Neural cell (in vitro differentiated cells): Measurements from ENCODE around the gene TRMT1.

Experiments used
- EP300 ChIP-seq: fragments of 450-650 bp; conservative IDR thresholded peaks from 2 replicates; pipeline ENCODE4 v1.6.1; 2014; ENCODE audit warnings: antibody characterized with exemption, mild to moderate bottlenecking, moderate library complexity; ENCODE audit not compliant: poor library complexity, severe bottlenecking
- RAD21 ChIP-seq: fragments of 450-650 bp; conservative IDR thresholded peaks from 2 replicates; pipeline ENCODE4 v1.6.1; 2014; ENCODE audit warnings: antibody characterized with exemption, mild to moderate bottlenecking, moderate library complexity
- TAF1 ChIP-seq: IDR thresholded peaks from 2 replicates; pipeline ENCODE4 v1.6.1; 2012; ENCODE audit warnings: low read depth
- TF ChIP-seq, protein P1 (sequence below): fragments of 450-650 bp; IDR thresholded peaks from 2 replicates; pipeline ENCODE4 v1.5.1; 2014; ENCODE audit warnings: antibody characterized with exemption, mild to moderate bottlenecking, moderate library complexity; ENCODE audit not compliant: poor library complexity, severe bottlenecking

DNA sequence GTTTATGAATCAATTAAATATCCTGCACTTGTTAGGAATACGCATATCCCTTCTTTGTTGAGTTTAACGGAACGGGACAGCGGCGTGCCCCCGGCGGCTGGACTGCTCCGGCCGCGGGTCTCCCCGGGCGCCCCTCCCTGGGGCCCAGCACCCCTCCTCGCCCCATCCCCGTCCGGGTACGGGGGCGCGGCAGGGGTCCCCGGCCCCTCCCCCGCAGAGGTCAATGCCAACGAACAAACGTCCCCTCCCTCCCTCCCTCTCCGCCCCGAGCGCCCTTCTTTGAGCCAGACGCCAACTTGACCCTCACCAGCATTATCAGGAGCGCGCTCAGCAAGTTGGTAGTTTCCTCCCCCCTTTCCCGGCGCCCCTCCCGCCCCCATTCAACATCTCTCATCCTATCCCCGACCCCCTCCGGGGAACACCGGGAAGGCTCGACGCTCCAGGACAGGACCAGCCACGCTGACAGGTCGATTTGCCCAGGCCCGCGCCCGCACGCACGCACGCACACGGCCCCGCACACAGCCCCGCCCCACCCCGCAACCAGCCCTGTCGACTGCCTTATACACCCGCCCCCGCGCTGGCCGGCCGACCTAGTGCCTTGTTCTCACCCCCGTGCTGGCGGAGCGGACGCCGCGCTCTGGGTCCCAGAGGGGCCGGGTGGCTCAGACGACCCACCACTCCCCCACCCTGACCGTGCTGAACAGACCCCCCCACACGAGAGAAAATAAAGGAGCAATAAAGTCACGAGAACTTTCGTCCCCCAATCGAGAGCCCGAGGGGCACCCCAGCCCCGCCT, 18.9 kb downstream of the TRMT1 start:
- TF ChIP-seq, protein P1, sequence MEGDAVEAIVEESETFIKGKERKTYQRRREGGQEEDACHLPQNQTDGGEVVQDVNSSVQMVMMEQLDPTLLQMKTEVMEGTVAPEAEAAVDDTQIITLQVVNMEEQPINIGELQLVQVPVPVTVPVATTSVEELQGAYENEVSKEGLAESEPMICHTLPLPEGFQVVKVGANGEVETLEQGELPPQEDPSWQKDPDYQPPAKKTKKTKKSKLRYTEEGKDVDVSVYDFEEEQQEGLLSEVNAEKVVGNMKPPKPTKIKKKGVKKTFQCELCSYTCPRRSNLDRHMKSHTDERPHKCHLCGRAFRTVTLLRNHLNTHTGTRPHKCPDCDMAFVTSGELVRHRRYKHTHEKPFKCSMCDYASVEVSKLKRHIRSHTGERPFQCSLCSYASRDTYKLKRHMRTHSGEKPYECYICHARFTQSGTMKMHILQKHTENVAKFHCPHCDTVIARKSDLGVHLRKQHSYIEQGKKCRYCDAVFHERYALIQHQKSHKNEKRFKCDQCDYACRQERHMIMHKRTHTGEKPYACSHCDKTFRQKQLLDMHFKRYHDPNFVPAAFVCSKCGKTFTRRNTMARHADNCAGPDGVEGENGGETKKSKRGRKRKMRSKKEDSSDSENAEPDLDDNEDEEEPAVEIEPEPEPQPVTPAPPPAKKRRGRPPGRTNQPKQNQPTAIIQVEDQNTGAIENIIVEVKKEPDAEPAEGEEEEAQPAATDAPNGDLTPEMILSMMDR: no peak
- no peak for TF ChIP-seq EP300
- TF ChIP-seq TAF1: no peak
- no peak for TF ChIP-seq RAD21
